Brain pericyte (primary cell): ENCODE results near the gene TMEM184B.
"Not testable (repeated sequence)": the region's sequence is repeated elsewhere in the genome, so short reads cannot be mapped to it uniquely, and the experiment has no call there.

ENCODE experiments used
- DNase-seq: peaks from one replicate; pipeline ENCODE4 v3.0.0-alpha.2; 2012; ENCODE audit warnings: low read depth, low spot score

The TMEM184B gene

DNA sequence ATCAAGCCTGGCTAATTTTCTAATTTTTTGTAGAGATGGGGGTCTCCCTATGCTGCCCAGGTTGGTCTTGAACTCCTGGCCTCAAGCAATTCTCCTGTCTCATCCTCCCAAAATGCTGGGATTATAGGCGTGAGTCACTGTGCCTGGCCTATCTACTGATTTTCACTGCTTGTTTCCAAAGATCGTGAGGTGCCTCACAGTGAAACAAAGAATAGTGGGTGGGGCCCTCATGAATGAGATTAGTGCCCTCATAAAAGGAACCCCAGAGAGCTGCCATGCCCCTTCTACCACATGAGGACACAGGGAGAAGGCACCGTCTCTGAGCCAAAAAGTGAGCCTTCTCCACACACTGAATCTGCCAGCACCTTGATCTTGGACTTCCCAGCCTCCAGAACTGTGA, 23.5 kb downstream of the TMEM184B start:
- DNase-seq = no peak

DNA sequence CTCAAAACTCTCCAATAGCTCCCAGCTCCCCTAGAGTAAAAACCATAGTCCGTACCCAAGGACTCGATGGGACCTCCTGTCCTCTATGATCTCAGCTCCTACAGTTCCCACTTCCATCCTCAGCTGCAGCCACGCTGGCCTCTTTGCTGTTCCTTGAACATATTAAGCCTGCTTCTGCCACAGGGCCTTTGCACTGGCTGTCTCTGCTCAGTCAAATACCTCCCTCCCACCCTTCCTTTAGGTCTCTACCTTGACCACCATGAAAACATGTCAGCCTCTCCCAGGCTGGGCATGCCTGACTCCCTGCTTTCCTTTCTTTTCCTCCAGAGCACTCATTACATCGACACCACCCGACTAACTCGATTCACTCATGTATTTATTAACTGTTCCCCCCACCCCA, 24.5 kb downstream of the TMEM184B start:
- DNase-seq = no peak

DNA sequence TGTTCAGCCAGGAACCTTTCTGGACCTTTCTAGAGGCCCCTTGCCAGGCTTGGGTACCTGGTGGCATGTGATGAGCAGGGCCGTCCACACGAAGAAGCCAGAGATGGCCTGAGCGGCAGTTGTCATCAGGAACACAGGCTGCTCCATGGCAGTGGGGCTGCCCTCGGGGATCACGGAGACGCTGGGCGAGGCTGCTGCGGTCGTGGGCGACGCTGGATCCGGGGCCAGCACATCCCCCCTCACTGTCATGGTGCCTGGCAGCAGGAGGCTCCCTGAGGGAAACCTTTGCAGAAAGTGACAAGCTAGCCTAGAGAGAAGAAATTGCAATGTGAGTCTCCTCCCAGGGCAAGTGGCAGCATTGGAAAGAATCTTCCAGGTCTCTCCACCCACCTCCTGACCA, 25.1 kb downstream of the TMEM184B start:
- no peak for DNase-seq

DNA sequence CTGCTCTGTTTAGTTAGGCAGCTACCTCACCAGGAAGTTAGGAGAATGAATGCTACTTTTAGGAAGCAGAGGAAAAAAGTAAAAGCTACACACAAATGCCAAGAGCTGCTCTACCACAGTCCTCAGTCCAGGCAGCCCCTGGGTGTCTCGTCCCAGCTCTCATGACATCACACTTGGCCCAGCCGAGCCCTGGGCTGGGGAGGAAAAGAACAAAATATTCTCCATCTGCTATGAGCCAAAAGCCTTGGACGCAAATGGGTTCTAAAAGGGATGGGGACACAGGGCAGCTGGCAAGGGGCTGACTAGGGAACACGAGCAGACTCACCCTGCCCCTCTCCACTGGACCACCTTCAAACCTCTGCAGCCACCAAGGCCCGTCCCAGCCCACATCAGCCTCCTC, 26.1 kb downstream of the TMEM184B start:
- DNase-seq = no peak

DNA sequence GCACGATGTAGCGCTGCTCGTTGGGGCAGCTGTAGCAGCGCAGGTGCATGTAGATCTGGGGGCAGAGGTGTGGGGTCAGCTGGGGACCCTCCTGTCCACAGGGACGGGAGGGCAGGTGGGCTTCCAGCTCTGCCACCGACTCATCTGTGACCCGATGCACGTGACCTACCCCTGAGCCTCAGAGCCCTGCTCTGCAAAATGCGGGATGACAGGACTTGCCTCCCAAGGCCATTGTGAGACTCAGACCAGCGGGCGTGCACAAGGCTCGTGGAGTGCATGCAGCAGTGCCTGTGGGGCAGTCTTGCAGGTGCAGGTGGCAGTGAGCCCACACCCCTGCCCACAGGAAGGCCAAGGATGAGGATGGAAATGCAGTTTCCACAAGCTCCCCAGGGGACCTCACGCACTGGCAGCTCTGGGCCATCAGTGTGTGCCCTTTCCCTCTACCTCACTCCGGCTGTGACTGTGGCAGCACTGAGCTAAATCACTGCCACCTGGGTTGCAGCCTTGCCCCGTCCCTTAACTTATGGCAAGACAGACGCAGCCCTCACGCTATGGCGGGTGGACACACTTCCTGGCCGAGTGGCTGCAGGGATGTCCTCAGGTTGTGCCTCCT, 26.7 kb downstream of the TMEM184B start:
- DNase-seq = no peak

DNA sequence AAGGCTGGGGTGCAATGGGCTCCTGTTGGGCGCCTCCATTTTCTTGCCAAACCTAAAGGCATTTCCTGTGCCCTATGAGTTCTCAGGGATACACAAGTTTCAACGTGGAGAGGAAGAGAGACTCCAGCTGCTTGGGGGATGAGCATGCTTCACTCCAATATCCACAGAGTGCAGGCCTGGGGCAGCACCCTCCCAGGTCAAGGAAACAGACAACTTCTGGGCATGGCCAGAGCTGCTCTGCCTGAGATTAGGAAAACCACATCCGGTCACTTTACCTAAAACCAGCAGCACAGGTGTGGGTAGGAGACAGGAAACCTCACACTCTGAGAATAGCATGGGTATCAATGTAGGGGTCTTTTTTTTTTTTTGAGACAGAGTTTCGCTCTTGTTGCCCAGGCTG, 28.7 kb downstream of the TMEM184B start:
- no peak for DNase-seq

DNA sequence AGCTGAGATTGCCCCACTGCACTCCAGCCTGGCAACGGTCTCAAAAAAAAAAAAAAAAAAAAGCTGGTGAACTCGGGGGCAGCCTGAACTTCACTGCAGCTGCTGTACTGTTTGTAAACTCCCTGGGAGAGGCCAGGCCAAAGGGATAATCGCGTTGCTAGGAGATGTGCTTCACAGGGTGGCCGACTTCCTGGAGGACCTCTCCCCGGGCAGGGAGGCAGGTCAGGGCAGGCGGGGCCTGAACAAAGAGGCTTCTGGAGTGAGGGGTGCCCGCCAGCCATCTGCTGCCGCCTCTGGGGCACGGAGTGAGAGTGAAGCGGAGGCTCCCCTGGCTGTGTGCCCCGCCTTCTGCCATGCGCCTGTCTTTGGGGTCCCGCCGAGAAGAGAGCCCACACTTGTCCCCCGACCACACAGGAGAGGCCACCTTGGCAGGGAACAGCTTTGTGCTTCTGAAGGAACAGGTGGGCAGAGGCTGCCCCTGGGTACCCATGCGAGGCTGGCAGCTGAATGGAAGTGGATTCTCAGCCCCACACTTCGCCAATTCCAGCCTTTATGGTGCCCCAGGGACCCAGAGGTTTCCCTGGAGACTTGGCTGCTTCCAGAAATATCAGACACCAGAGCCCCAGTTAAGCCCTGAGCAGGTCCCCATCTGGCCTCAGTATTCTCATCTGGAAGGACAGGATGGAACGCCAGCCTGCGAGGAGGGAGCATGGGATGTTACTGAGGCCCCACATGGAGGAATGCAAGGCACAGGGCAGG, 29.6 kb downstream of the TMEM184B start:
- DNase-seq = peak; percentile 73

DNA sequence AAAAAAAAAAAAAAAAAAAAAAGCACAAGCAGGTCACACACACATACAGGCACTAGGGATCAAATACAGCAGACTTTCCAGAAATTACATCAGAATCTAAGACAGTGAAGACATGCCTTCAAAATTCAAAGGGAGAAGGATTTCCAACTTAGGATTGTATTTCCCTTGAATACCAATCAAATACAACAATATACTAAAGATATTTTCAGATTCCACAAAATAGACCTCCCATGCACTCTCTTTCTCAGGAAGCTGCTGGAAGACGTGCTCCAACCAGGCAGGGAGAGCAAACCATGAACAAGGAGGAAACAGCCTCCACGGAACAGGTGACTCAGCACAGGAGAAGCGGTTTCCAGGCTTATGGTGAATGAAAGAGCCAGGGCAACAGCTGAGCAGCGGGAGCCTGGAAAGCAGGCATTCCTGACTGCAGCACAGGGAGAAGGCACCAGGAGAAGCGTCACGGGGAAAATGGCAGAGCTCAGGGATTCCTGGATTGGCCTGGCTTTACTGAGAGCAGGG, 32.0 kb downstream of the TMEM184B start:
- DNase-seq = peak; percentile 61

DNA sequence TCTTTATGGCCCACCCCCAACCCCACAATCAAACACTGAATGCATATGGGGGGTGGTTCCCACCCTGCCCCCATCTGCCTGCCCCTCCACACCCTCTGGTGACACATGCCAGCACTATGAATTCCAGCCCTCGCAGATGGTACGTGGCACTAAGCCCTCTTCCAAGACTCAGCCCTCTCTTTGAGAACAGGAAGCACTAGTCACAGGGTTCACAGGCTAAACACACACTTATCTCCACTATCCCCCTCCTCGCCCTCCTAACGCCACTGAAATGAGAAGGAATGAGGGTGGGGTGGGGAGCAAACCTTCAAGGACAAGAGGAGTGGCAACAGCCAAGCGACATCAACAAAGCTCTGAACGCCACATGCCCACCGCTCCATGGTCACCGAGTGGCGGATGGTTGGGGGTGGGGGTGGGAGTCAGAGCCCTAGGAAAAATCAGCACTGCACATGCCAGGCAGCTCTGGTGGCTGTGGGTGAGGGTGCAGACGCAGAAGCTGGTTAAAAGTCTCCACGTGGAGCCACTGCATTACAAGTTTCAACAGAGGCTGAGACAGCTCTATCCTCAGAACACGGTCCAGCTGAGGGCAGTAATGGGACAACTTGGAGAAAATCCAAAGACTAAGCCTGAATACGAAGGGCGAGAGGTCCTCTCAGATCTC, 33.6 kb downstream of the TMEM184B start:
- DNase-seq = no peak

DNA sequence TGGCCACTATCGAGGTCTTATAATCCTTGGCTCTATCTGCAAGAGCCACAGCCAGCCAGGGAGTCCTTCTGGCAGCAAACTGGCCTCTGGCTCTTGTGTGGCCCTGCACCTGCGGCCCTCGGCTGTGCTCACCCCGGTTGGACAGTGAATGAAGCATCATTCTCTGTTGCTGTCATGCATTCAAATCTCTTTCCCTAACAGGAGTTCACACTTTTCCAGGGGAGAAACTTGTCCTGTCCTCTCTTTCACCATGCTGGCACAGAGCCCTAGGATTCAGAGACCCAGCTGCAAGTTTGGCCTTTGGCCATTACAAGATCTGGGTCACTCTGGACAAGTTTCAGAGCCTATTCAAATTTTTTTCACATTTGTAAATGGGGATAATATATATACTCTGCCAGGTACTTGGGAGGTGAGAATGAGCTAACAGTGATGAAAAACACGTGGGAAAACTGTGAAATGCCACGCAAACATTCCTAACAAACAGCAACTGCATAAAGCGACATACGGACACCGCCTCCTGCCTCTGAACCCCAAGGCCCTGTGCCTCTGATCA, 34.2 kb downstream of the TMEM184B start:
- DNase-seq = no peak

DNA sequence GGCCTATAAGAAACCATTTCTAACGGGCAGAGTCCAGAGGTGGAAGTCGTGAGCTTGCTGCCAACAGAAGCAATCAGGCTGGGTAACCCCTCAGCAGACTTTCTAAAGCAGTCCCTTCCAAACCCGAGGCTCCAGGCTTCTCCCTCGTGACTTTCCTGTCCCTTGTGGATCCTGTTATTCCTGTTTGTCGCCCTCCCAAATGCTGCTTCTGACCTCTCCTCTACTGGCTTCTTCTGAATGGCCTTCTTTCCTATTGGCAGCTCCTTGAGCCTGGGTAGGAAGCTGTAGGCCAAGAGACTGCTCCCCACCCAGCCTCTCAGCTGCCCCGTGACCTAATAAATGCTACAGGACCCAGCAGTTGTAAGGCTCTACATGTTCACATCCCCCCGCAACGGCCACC, 36.0 kb downstream of the TMEM184B start:
- DNase-seq = no peak

DNA sequence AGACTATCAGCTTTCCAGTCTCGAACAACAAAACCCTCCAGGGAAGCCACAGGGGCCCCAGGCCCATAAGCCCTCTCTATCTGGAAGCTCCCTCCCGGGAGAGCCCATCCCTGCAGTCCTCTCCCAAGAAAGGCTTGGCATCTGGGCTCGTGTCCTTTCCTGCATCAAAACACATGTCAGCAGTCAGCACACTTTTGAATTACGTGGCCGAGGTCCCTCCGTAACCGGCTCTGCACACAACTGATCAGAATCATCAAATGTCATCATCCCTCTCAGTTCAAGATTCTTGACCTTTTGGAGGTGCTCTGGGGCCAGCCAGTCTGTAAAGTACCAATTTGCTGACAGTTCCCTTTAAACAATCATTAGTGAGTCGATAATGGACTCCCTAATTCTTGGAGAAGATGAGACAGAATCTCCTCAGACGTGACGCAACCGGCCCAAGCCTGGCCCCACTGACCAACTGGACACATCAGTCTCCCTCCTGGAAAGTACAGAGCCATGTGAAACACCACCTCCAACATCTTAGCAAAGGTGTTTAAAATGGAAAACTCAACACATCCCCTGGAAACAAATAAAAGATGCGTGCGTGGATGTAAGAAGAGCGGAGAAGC, 37.5 kb downstream of the TMEM184B start:
- DNase-seq = no peak

DNA sequence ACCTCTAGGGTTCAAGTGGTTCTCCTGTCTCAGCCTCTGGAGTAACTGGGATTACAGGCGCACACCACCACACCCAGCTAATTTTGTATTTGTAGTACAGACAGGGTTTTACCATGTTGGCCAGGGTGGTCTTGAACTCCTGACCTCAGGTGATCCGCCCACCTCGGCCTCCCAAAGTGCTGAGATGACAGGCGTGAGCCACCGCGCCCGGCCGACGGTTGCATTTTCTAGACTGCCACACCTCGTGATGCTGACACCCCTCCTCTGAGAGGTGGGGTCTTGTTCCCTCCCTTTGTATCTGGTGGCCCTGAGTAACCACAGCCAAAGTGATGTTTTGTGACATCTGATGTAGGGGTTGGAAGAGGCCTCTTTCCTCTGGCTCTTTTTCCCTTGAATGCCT, 39.0 kb downstream of the TMEM184B start:
- not testable (repeated sequence) for DNase-seq

DNA sequence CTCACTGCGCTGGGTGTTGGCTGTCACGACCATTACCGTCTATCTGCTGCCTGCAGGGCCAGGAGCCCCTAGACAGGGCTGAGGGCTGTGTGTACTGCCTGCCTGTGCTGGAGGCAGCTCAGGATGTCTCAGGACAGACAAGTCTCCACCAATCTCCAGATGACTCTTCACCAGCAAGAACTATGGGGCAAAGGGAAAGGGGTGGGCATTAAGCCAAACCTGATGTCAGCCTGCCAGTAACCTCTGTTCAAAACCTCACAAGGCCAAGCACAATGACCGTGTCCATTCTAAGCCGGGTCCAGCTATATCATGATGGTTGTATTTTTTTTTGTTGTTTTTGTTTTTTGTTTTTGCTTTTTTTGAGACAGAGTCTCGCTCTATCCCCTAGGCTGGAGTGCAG, 39.4 kb downstream of the TMEM184B start:
- no peak for DNase-seq

DNA sequence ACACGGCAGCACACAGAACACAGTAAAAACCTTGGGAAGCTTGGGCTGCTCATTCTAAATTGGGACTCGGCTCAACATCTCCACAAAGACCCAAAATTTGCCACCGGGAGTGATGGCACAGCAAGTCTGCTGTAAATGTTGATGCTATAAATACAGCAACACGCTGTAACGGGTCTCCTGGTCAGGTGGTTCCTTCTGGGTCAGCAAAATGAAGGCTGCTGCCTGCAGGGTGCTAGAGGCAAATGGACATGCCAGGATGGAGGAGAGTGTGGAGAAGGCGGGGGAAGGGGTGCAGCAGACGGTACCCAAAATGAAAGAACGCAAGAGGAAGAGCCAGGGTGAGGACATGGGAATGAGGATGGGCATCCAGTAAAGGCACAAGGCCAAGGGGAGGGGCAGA, 40.6 kb downstream of the TMEM184B start:
- DNase-seq = no peak

DNA sequence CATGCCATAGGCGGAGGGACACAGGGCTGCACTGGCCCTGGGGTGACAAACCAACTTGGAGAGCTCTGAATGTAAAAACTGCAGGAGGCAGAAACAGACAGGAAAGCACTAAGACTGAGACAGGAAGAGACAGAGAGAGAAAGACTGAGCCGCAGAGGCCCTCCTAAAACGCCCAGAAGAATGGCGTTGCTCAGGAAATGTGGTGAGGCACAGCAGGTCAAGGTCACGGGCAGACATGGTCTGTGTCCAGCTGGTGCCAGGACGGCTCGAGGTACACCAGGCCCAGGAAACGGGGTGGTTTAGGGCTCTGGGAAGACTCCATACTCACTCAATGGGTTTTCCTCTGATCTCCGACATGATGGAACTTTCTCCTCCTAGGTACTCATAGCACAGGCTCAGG, 41.9 kb downstream of the TMEM184B start:
- DNase-seq = no peak

DNA sequence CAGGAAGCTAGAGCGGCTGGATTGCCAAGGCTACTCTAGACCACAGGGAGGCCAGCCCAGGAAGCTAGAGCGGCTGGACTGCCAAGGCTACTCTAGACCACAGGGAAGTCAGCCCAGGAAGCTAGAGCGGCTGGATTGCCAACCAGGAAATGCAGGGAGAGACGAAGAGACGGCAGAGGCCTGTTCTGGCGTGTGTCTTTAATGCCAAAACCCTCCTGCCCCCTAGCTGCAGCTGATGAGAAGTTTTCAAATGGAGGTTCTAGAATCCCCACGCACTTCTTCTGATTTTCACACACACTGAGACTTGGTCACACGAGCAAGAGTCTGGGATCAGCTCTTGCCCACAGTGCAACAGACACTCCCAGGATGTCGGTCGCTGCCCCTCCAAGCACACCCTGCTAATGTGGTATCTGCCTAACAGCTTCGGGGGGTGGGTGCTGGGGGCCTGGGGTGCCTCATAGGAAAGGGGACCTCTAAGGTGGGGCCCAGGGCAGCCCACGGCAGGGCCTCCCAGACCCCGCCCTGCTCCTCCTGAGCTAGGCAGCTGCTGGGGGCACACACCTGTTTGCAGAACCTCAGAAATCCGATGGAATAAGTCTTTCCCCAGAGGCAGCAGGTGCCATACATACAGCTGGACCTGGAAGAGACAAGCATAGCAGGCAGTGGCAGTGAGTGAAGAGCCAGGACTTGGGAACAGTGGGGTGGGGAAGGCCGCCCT, 42.5 kb downstream of the TMEM184B start:
- DNase-seq = no peak

DNA sequence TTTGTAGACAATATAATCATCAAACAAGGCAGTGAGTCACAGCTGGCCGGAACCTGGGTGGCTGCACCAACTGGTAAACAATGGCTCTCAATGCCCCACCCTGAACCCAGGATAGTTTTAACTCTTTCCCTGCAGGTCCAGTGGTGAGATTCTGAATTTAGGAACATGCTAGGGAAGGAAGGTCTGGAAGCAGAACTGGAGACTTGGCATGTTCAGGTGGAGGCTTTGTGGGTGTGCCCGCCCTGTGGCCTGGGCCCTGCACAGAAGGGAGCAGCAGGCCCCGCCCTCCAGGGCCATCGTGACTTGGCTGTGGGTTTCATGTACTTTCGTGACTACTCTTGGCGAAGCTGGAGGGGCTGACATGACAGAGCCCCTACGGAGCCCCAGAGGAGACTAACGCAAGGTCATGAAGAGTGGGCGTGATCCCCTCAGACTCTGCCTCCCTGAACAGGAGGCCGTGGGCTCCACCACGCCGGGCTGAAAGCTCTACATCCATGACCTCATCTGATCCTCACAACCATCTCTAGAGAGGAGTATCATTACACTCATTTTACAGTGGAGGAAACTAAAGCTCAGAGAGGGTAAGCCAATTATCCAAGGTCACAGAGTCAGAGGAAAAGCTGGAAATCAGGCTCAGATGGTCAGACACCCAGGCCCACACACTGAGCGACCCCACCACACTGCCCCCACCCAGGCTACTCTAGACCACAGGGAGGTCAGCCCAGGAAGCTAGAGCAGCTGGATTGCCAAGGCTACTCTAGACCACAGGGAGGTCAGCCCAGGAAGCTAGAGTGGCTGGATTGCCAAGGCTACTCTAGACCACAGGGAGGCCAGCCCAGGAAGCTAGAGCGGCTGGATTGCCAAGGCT, 43.7 kb downstream of the TMEM184B start:
- DNase-seq = no peak

DNA sequence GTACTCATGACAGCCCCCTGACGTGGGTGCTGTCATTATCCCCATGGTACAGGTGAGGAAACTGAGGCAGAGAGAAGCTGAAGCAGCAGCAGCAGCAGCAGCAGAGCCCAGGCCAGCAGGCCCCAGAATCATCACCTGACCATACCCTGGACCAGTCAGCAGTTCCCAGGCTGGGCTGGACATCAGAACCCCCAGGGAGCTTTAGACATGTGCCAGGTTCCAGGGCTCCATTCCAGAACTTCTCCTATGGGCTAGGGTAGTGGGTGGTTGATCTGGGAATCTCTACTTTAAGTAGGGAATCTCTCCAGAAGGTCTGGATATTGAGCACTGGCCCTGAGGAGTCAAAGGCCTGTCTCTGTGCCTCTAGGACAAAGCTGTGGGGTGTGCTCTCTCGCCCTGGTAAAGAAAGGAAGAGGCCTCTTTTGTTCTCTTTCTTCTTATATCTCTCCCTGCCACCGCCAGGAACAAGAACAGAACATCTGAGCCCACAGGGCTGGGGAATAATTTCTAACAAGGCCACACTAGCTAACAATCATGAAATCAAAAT, 44.4 kb downstream of the TMEM184B start:
- DNase-seq = no peak
